ENCODE data around the gene TFR2.

- TF ChIP-seq, protein P1, sequence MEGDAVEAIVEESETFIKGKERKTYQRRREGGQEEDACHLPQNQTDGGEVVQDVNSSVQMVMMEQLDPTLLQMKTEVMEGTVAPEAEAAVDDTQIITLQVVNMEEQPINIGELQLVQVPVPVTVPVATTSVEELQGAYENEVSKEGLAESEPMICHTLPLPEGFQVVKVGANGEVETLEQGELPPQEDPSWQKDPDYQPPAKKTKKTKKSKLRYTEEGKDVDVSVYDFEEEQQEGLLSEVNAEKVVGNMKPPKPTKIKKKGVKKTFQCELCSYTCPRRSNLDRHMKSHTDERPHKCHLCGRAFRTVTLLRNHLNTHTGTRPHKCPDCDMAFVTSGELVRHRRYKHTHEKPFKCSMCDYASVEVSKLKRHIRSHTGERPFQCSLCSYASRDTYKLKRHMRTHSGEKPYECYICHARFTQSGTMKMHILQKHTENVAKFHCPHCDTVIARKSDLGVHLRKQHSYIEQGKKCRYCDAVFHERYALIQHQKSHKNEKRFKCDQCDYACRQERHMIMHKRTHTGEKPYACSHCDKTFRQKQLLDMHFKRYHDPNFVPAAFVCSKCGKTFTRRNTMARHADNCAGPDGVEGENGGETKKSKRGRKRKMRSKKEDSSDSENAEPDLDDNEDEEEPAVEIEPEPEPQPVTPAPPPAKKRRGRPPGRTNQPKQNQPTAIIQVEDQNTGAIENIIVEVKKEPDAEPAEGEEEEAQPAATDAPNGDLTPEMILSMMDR (IDR thresholded peaks at IDR 0.05 in 8 of 11, conservative IDR thresholded peaks at IDR 0.05 in 3 of 11): no peak
- no peak for TF ChIP-seq POLR2A (IDR thresholded peaks at IDR 0.05)
These were observed 49.8 kb downstream of the TFR2 start for GRCh38 chr7:100591596-100591995.
